Measurements from ENCODE around the gene IL1RAPL2.

Gene IL1RAPL2

GRCh38 chrX:104684077-104684476 is 118.1 kb downstream of the IL1RAPL2 start:
- Histone ChIP-seq H3K4me1 (ENCODE audit: control insufficient read depth, insufficient read depth, low read length) (no peaks in the 10 kb centered on the region), H3K27me3 (ENCODE audit: control insufficient read depth, insufficient read depth, low read length) (no peaks in the 10 kb centered on the region), H3K36me3 (ENCODE audit: control insufficient read depth, insufficient read depth, low read length) (no peaks in the 10 kb centered on the region), H3K9ac (ENCODE audit: low read length) (no peak overlapping the region), H3K9me3 (ENCODE audit: control insufficient read depth, low read length) (no peaks in the 10 kb centered on the region), H3K4me3 (ENCODE audit: low read length) (no peak overlapping the region)

GRCh38 chrX:104695593-104695992 is 129.6 kb downstream of the IL1RAPL2 start:
- Histone ChIP-seq H3K4me3 (ENCODE audit: low read length) (no peak overlapping the region), H3K36me3 (ENCODE audit: control insufficient read depth, insufficient read depth, low read length) (no peaks in the 10 kb centered on the region), H3K9me3 (ENCODE audit: control insufficient read depth, low read length) (no peaks in the 10 kb centered on the region), H3K4me1 (ENCODE audit: control insufficient read depth, insufficient read depth, low read length) (no peaks in the 10 kb centered on the region), H3K9ac (ENCODE audit: low read length) (no peak overlapping the region), H3K27me3 (ENCODE audit: control insufficient read depth, insufficient read depth, low read length) (no peaks in the 10 kb centered on the region)

GRCh38 chrX:104696667-104697066 is 130.7 kb downstream of the IL1RAPL2 start:
- Histone ChIP-seq H3K27me3 (ENCODE audit: control insufficient read depth, insufficient read depth, low read length) (no peaks in the 10 kb centered on the region), H3K9ac (ENCODE audit: low read length) (no peak overlapping the region), H3K36me3 (ENCODE audit: control insufficient read depth, insufficient read depth, low read length) (no peaks in the 10 kb centered on the region), H3K4me3 (ENCODE audit: low read length) (no peak overlapping the region), H3K4me1 (ENCODE audit: control insufficient read depth, insufficient read depth, low read length) (no peaks in the 10 kb centered on the region), H3K9me3 (ENCODE audit: control insufficient read depth, low read length) (no peaks in the 10 kb centered on the region)

- Histone ChIP-seq H3K4me1 (ENCODE audit: control insufficient read depth, insufficient read depth, low read length) (no peaks in the 10 kb centered on the region), H3K27me3 (ENCODE audit: control insufficient read depth, insufficient read depth, low read length) (no peaks in the 10 kb centered on the region), H3K36me3 (ENCODE audit: control insufficient read depth, insufficient read depth, low read length) (no peaks in the 10 kb centered on the region), H3K9ac (ENCODE audit: low read length) (no peak overlapping the region), H3K9me3 (ENCODE audit: control insufficient read depth, low read length) (no peaks in the 10 kb centered on the region), H3K4me3 (ENCODE audit: low read length) (no peak overlapping the region)
Observed at GRCh38 chrX:104697294-104697693, 131.3 kb downstream of the IL1RAPL2 start.

GRCh38 chrX:104707042-104707441 is 141.0 kb downstream of the IL1RAPL2 start:
- no peaks in the 10 kb centered on the region for H3K4me1 ChIP-seq (ENCODE audit: control insufficient read depth, insufficient read depth, low read length)
- no peaks in the 10 kb centered on the region for H3K27me3 ChIP-seq (ENCODE audit: control insufficient read depth, insufficient read depth, low read length)
- H3K9me3 ChIP-seq (ENCODE audit: control insufficient read depth, low read length), result no peaks in the 10 kb centered on the region
- no peak overlapping the region for H3K9ac ChIP-seq (ENCODE audit: low read length)
- no peaks in the 10 kb centered on the region for H3K36me3 ChIP-seq (ENCODE audit: control insufficient read depth, insufficient read depth, low read length)
- H3K4me3 ChIP-seq (ENCODE audit: low read length), result no peak overlapping the region

GRCh38 chrX:104707572-104707971 is 141.6 kb downstream of the IL1RAPL2 start:
- Histone ChIP-seq H3K27me3 (ENCODE audit: control insufficient read depth, insufficient read depth, low read length) (no peaks in the 10 kb centered on the region), H3K4me3 (ENCODE audit: low read length) (no peak overlapping the region), H3K9ac (ENCODE audit: low read length) (no peak overlapping the region), H3K36me3 (ENCODE audit: control insufficient read depth, insufficient read depth, low read length) (no peaks in the 10 kb centered on the region), H3K4me1 (ENCODE audit: control insufficient read depth, insufficient read depth, low read length) (no peaks in the 10 kb centered on the region), H3K9me3 (ENCODE audit: control insufficient read depth, low read length) (no peaks in the 10 kb centered on the region)

- Histone ChIP-seq H3K27me3 (ENCODE audit: control insufficient read depth, insufficient read depth, low read length) (no peaks in the 10 kb centered on the region), H3K4me1 (ENCODE audit: control insufficient read depth, insufficient read depth, low read length) (no peaks in the 10 kb centered on the region), H3K36me3 (ENCODE audit: control insufficient read depth, insufficient read depth, low read length) (no peaks in the 10 kb centered on the region), H3K4me3 (ENCODE audit: low read length) (no peak overlapping the region), H3K9me3 (ENCODE audit: control insufficient read depth, low read length) (no peaks in the 10 kb centered on the region), H3K9ac (ENCODE audit: low read length) (no peak overlapping the region)
Observed at GRCh38 chrX:104712515-104712914, 146.5 kb downstream of the IL1RAPL2 start.

- H3K36me3 ChIP-seq (ENCODE audit: control insufficient read depth, insufficient read depth, low read length), result no peaks in the 10 kb centered on the region
- H3K4me1 ChIP-seq (ENCODE audit: control insufficient read depth, insufficient read depth, low read length), result no peaks in the 10 kb centered on the region
- peaks cover 3% of the 10 kb centered on the region for H3K27me3 ChIP-seq (ENCODE audit: control insufficient read depth, insufficient read depth, low read length)
- no peak overlapping the region for H3K9ac ChIP-seq (ENCODE audit: low read length)
- no peaks in the 10 kb centered on the region for H3K9me3 ChIP-seq (ENCODE audit: control insufficient read depth, low read length)
- no peak overlapping the region for H3K4me3 ChIP-seq (ENCODE audit: low read length)
Observed at GRCh38 chrX:104721854-104722253, 155.9 kb downstream of the IL1RAPL2 start.

- Histone ChIP-seq H3K27me3 (ENCODE audit: control insufficient read depth, insufficient read depth, low read length) (no peaks in the 10 kb centered on the region), H3K36me3 (ENCODE audit: control insufficient read depth, insufficient read depth, low read length) (no peaks in the 10 kb centered on the region), H3K4me3 (ENCODE audit: low read length) (no peak overlapping the region), H3K9ac (ENCODE audit: low read length) (no peak overlapping the region), H3K4me1 (ENCODE audit: control insufficient read depth, insufficient read depth, low read length) (no peaks in the 10 kb centered on the region), H3K9me3 (ENCODE audit: control insufficient read depth, low read length) (no peaks in the 10 kb centered on the region)
Observed at GRCh38 chrX:104728456-104728855, 162.5 kb downstream of the IL1RAPL2 start.

- Histone ChIP-seq H3K36me3 (ENCODE audit: control insufficient read depth, insufficient read depth, low read length) (no peaks in the 10 kb centered on the region), H3K27me3 (ENCODE audit: control insufficient read depth, insufficient read depth, low read length) (no peaks in the 10 kb centered on the region), H3K9ac (ENCODE audit: low read length) (no peak overlapping the region), H3K4me1 (ENCODE audit: control insufficient read depth, insufficient read depth, low read length) (peaks cover 4% of the 10 kb centered on the region), H3K4me3 (ENCODE audit: low read length) (no peak overlapping the region), H3K9me3 (ENCODE audit: control insufficient read depth, low read length) (no peaks in the 10 kb centered on the region)
Observed at GRCh38 chrX:104742355-104742754, 176.4 kb downstream of the IL1RAPL2 start.

- no peaks in the 10 kb centered on the region for H3K36me3 ChIP-seq (ENCODE audit: control insufficient read depth, insufficient read depth, low read length)
- peaks cover 4% of the 10 kb centered on the region for H3K4me1 ChIP-seq (ENCODE audit: control insufficient read depth, insufficient read depth, low read length)
- no peaks in the 10 kb centered on the region for H3K9me3 ChIP-seq (ENCODE audit: control insufficient read depth, low read length)
- H3K4me3 ChIP-seq (ENCODE audit: low read length), result no peak overlapping the region
- no peak overlapping the region for H3K9ac ChIP-seq (ENCODE audit: low read length)
- H3K27me3 ChIP-seq (ENCODE audit: control insufficient read depth, insufficient read depth, low read length), result no peaks in the 10 kb centered on the region
Observed at GRCh38 chrX:104745152-104745551, 179.2 kb downstream of the IL1RAPL2 start.

- H3K9me3 ChIP-seq (ENCODE audit: control insufficient read depth, low read length), result no peaks in the 10 kb centered on the region
- no peak overlapping the region for H3K4me3 ChIP-seq (ENCODE audit: low read length)
- no peaks in the 10 kb centered on the region for H3K36me3 ChIP-seq (ENCODE audit: control insufficient read depth, insufficient read depth, low read length)
- no peak overlapping the region for H3K9ac ChIP-seq (ENCODE audit: low read length)
- H3K27me3 ChIP-seq (ENCODE audit: control insufficient read depth, insufficient read depth, low read length), result no peaks in the 10 kb centered on the region
- no peaks in the 10 kb centered on the region for H3K4me1 ChIP-seq (ENCODE audit: control insufficient read depth, insufficient read depth, low read length)
Observed at GRCh38 chrX:104749951-104750610, 184.1 kb downstream of the IL1RAPL2 start.

GRCh38 chrX:104762641-104763040 is 196.6 kb downstream of the IL1RAPL2 start:
- Histone ChIP-seq H3K9ac (ENCODE audit: low read length) (no peak overlapping the region), H3K9me3 (ENCODE audit: control insufficient read depth, low read length) (no peaks in the 10 kb centered on the region), H3K4me3 (ENCODE audit: low read length) (no peak overlapping the region), H3K4me1 (ENCODE audit: control insufficient read depth, insufficient read depth, low read length) (no peaks in the 10 kb centered on the region), H3K36me3 (ENCODE audit: control insufficient read depth, insufficient read depth, low read length) (no peaks in the 10 kb centered on the region), H3K27me3 (ENCODE audit: control insufficient read depth, insufficient read depth, low read length) (no peaks in the 10 kb centered on the region)
